ENCODE measurements around the gene HK1.
A peak's percentile ranks its signal among the peaks of the same experiment; 100 is the strongest.
"Not testable (repeated sequence)": the region's sequence is repeated elsewhere in the genome, so short reads cannot be mapped to it uniquely, and the experiment has no call there.

Gene HK1

GRCh38 chr10:69428165-69428564 lies 149.9 kb downstream of the HK1 start:
- DNase-seq = no peak

- no peak for DNase-seq
Observed at GRCh38 chr10:69434169-69434568, 155.9 kb downstream of the HK1 start.

GRCh38 chr10:69434926-69435325 lies 156.6 kb downstream of the HK1 start:
- DNase-seq = no peak

- no peak for DNase-seq
Observed at GRCh38 chr10:69435966-69436520, 157.7 kb downstream of the HK1 start.

- no peak for DNase-seq
Observed at GRCh38 chr10:69437321-69438259, 159.3 kb downstream of the HK1 start.

- DNase-seq = no peak
Observed at GRCh38 chr10:69438536-69439349, 160.4 kb downstream of the HK1 start.

GRCh38 chr10:69439350-69439739 lies 161.0 kb downstream of the HK1 start:
- no peak for DNase-seq

- DNase-seq = no peak
Observed at GRCh38 chr10:69439813-69440506, 161.7 kb downstream of the HK1 start.

- DNase-seq = no peak
Observed at GRCh38 chr10:69443354-69443753, 165.1 kb downstream of the HK1 start.

GRCh38 chr10:69445041-69445440 lies 166.7 kb downstream of the HK1 start:
- DNase-seq = no peak

GRCh38 chr10:69446229-69446628 lies 167.9 kb downstream of the HK1 start:
- DNase-seq = no peak

GRCh38 chr10:69446650-69447151 lies 168.4 kb downstream of the HK1 start:
- DNase-seq = peak; percentile 36 to 88

- peak; percentile 29 to 79 for DNase-seq
Observed at GRCh38 chr10:69449841-69450240, 171.5 kb downstream of the HK1 start.

GRCh38 chr10:69450395-69450794 lies 172.1 kb downstream of the HK1 start:
- not testable (repeated sequence) for DNase-seq

GRCh38 chr10:69451209-69451783 lies 173.0 kb downstream of the HK1 start, which contains the start of gene TSPAN15:
Gene TSPAN15, plus strand, starts transcription at chr10:69451465. Its CDS starts 130 bp downstream, at chr10:69451595.
- peak; percentile 41 to 63 for DNase-seq

Data from SW 1271 (cell line).